Activated CD4-positive, alpha-beta T cell treated with anti-CD3 and anti-CD28 coated beads for 1 hour (primary cell): ENCODE data around the gene DYTN.

ENCODE experiments used
- DNase-seq: peaks from one replicate; pipeline ENCODE4 v3.0.0-alpha.2; 2020

Gene DYTN

DNA sequence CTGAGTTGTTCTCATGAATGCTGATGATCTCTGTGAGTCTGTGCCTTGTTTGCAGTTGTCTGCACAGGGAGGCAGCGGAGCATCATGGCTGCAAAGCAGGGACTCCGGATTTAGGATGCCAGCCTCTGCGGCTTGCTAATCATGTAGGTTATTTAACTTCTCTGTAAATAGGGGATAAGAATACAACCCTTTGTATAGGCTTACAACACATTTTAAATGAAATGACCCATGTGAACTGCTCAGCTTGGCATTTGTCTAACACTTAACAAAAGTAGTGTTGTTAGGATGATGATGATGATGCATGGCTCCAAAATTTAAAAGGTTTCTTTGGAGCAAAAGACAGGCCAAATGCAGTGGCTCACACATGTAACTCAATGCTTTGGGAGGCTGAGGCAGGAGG lies 19.4 kb downstream of the DYTN start:
- no peak for DNase-seq

DNA sequence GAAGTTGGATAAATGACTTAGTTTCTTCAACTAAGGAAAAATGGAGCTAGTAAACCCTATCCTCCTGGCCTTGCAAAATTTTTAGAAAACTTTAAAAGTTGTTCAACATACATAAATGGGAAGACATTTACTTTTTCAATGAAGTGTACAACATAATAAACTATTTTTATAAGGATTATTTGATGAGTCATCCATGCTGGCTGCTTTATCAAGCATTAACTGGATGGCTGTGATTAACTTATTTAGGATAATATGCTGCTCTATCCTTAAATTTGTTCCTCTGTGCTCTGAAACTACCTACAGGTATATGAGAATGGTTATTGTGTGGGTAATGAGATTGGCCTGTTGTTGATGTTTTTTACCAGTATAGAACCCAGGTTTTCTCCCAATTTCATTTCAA lies 21.3 kb downstream of the DYTN start:
- DNase-seq, result no peak

DNA sequence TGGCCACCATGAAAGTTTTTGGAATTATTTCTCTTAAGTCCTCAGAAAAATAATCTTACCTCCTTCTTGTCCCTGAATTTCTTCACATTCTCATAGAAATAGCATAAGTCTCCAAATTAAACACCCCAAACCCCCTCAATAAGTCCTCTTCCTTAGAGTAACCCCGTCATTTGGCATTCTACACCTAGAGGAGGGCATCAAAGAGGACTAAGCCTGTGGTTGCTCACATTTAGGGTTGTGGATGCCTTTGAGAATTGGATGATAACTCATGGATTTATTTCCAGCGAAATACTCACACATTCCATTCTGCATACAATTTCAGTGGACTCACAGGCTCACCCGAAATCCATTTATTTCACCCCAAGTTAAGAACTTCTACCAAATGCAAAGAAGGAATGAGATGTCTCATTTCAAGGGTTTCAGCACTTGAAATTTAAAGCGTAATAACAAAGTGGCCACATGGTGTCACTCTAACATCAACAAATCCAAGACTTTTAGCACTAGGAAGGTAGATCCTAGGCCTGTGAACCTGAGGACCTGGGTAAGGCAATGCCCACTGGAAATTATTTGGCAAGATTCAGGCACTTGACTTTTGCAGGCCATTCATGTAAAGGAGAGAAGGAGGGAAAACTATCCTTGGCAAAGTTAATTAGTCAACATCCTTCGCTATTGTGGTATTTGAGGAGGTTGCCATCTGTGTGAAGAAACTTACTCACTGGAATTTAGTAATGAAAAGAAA lies 24.6 kb downstream of the DYTN start:
- no peak for DNase-seq

DNA sequence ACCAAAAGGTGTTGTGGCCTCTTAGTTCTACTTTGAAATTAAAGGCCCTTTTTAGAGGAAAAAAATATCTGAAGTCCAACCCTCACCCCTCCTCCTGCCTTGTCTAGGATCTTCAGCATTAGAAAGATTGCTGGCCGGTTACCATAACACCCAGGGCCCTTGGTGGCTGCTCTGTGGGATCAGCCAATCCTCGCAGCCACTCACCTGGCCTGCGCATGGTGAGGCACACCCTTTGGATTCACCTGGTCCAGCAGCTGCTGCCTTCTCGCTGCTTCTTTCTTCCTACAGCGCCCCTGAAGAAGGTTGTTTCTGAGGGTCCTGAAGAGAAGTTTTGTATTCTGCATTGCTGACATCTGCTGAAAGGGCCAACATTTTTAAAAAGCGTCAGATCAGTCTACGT lies 25.2 kb downstream of the DYTN start:
- DNase-seq, result no peak

DNA sequence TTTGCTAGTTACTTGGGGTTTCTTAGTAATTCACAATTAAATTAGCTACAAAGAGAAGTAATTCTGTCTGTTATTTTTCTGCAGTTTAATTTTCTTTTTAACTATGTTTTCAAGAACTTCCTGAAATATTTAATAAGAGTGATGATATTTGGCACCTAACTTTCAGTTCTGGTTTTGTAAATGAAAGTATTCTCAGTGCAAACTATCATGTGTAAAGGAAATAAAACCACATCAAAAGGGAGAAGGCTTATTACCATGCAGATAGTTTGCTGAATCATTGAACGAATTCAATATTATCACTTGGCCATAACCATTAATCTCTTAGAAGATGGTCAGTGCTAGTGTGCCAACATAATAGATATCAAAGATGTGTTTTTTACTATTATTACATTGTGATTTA lies 29.2 kb downstream of the DYTN start:
- DNase-seq, result no peak

DNA sequence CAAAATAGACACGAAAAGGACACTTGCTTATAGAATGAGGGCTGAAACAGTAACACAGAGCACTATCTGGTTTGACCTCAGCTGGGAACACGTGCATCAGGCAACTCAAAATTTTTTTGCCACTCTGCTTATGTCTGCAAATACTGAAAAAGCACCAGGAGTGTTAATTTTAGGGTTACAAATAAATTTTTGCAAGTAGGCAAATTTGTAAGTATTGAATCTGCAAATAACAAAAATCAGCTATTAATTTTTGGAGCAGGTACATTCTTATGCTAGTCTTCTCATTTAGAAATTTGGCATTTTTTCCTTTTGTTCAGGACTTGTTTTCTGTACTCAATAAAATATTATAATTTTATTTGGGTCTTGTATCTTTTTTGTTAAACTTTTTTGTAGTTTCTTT lies 29.7 kb downstream of the DYTN start:
- no peak for DNase-seq

DNA sequence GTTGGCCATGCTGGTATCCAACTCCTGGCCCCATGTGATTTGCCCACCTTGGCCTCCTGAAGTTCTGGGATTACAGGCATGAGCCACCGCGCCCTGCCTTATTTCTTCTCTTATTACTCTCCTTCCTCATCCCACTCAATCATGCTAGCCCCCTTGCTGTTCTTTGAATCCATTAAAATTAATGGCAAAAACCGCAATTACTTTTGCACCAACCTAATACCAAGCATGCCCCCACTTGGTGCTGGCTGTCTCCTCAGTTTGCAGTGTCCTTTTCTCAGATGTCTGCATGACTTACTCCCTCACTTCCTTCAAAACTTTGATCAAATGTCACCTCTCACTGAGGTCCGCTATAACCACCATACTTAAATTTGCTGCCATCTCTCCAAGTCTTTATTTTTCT lies 34.6 kb downstream of the DYTN start:
- DNase-seq, result no peak

DNA sequence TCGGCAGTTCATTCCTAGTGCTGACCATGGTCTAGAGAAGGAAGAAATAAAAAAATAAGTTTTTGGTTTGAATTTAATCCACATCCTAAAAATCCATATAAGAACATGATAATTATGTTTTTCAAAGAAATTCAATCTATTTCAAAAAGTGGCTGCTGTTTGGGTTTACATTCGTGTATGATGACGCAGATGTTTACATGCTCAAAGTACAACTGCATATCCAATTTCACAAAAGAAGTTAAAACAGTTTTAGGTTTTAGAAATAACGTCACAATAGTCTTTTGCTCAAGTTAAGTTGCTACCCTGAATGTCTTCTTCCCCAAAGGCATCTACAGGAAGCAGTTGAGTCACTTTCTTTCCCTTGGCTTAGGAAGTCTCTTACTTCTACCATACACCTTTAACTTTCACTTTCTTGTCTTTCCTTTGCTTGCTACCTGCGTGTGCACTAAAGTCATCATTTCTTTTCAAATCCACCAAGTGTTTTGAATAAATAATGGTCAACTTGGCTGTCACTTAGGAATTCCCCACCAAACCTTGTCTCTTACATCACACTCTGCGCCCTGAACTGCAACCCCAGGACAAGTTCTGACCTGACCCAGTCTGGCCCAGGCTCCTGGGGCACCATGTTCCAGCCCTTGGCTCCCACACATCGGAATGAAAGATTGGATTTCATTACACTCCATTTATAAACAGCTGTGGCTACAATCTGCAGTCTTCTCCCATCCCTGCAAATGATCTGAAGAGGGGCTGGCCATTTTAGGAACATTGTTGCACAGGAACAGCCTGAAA lies 47.5 kb downstream of the DYTN start:
- no peak for DNase-seq

DNA sequence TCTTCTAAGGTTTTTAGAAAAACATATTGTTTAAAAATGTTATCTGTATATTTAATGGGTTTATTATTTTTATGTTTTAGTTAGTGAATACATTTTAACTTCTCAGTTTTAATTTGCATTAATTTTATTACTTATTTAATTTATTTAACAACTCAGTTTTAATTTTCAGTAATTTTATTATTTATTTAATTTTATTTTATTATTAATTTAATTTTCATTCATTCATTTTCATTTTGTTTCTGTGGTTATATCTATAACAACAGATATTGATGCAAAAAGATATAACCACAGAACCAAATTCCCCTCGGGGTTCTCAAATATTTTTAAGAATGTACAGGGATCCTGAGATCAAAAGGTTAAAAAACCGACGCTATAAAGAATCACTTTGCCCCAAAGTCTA lies 52.9 kb downstream of the DYTN start:
- DNase-seq, result no peak

DNA sequence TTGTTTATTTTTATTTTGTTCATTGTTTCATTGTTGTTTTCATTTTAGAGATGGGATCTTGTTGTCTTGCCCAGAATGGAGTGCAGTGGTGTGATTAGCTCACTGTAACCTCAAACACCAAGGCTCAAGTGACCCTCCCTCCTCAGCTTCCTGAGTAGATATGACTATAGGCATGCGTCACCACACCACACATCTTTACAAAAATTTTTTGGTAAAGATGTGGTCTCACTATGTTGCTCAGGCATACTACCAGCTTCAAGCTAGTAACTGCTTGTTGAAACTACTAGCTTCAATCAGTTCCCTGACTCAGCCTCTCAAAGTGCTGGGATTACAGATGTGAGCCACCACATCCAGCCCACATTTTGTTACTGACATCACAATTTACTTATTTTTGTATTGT lies 61.1 kb downstream of the DYTN start:
- no peak for DNase-seq

DNA sequence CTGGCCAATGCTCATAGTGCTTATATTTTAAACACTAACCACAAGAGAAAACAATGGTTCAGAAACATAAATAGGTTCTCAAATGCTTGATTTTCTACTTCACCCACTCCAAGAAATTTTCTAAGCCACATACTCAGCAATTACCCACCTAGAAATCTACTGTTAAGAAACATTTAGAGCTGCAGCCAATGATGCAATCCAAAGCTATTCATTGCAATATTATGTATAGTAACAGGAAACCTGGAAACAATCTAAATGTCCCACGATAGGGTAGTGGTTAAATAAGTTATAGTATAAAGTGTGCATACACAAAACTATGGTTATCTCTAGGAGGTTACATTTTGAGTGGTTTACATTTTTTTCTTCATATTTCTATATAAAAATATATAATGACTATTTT lies 70.2 kb downstream of the DYTN start:
- DNase-seq, result no peak

DNA sequence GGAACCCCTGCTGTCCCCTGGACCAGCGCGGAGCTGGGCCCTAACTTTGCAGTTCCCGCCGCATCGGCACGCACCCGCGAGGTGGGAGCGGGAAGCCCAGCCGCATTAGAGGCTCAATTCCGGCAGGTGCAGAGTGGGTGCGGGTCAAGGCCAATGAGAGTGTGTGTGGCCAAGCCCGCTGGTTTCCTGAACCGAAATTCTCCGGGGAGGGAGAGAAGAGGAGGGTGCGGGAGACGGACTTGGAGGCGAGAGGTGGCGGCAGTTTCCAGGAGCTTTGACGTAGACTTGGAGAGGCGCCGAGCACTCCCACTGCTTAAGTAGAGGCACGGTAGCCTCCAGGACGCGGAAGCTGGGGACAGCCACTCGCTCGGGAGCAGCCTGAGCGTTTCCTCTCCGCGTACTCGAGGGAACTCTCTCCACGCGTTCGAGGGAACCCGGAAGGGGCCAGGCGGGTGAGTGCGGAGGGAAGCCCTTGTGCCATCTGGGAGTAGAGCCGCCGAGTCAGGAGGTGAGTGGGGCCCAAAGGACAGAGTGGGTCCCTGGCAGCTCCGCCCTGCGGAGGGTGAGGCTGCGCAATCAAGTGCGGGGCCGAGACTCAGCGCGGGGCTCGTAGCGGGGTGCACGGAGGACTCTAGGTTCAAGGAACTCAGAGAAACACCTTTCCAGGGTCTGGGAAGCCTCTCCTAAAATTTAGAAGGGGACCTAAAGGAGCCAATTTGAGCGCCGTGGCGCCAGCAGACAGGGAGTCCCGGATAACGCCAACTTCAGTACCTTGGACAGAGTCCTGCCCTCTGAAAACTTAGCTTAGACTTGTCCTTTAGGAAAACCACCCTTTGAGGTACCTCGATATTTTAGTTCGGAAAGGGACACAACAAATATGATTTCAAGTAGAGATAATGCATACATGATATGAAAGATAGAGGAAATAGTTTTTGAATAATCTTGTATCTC lies 75.8 kb downstream of the DYTN start, which contains the start of gene FAM237A:
TSS of gene FAM237A (plus strand) at position 413 of the 951 bp plus-strand sequence. CDS start 1,750 bp downstream, outside the sequence.
- DNase-seq, result no peak

DNA sequence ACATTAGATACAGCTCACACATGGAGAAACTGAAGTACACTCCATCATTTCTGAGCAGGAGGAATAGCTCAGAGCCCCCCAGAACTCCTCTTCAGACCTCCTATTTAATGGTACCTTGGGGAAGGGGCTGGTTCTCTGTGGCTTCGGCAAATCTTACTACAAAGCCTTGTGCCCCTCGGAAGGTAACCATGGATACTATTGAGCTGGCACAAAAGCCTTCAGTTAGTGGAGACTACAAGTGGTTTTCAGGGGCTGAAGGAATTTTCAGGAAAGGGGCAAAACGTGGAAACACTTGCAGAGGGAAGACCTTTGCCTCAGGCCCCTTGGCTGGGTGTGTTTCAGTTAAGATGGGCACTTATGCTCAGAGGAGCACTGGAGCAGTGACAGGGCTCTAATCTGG lies 77.0 kb downstream of the DYTN start:
- DNase-seq, result no peak

DNA sequence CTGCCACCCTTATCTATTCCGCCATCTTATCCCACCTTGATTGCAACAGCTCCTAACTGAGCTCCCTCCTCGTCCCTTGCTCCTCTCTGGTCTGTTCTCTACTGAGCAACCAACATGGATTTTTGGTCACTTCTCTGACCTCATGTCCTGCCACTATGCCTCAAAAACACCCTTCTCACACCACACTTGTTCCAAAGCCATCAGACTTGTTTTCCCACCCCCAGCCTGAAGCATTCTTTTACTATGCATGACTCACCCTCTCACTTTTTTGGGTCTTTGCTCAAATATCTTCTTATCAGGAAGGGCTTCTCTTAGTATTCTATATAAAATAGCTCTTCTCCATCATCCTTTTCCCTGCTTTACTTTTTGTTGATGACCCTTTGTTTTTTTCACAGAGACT lies 78.6 kb downstream of the DYTN start:
- no peak for DNase-seq

DNA sequence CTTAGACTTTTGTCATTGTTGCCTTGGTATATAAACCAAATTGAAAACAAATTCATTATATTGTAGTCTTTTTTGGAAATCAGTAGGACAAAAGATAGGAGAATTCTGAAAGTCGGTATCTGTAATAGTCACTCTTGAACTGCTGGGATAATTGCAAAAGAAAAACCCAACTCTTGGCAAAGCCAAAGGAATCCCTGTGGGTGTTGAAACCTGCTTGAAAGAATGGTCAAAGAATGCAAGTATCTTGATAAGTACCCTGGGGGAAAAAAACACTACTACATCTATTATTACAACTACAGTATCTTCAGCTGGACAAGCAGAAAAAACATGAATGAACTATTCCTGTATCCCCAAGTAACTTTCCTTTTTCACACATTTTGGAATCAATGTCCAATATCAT lies 83.2 kb downstream of the DYTN start:
- DNase-seq, result no peak

DNA sequence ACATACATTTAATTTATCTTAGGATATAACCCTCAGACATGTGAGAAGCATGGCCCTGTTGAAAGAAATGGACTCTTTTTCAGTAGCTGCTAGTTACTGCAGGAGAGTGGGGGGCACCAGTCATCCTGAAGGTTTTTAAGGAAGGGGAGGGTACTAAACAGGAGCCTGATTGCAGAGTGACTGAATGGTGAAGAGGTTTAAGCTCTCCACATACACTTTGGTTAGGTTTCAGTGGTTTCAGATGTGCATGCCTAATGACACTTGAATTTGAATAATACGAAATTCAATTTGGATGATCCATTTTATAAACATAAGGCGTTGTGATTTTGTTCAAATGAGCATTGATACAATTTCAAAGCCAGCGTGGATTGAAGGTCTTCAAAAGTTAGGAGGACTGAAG lies 86.9 kb downstream of the DYTN start:
- no peak for DNase-seq

DNA sequence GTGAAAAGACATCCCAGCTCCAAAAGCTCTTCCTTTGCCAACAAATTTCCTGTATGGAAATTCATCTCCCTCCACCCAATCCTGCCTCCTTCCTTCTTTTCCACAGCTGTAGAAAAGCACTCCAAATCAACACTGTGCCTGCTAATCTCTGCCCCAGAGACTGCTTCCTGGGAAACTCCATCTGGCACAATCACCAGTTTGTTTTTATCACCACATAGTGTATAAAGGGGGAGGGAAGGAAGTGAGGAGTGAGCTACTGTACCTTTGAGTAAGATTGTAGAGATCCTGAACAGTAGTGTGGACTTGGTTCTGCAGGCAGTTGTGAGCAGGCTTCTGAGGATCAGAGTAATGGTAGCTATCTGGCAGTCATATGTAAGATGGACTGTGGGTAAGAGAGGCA lies 90.6 kb downstream of the DYTN start:
- DNase-seq, result no peak

DNA sequence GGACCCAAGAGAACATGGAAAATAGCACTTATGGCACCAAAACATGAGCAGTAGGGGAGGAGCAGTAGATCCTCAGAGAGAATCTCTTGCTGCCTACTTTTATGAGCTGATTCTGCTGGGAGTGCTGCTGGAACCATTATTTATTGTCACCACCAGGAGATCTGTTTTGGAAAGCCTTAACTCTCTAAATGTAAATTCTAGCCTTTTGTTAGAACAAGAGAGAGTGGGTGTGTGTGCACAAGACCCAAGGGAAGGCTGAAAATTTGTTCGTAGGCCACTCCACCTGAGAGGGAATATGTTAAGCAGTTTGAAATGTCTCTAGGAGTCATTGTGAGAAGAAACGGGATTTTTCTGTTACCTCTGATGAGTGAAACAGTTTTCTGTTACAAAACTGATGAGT lies 92.1 kb downstream of the DYTN start:
- DNase-seq, result no peak

DNA sequence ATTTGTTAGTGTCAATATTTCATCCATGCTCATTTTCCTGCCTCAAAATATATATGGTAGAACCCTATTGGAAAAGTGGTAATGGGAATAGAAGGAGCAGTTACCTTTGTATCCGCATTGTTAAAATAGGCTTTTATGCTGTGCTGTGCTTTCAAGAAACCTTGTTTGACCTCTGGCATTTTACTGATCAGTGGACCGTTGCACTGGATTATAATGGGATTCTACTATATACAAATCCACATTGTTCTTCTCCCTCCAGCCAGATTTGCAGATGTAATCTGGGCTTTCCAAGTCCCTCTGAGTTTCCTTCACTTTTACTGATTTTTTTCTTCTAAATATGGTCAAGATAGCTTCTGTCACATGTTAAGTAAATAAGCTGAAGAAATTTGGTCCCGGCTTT lies 99.2 kb downstream of the DYTN start:
- DNase-seq, result no peak

DNA sequence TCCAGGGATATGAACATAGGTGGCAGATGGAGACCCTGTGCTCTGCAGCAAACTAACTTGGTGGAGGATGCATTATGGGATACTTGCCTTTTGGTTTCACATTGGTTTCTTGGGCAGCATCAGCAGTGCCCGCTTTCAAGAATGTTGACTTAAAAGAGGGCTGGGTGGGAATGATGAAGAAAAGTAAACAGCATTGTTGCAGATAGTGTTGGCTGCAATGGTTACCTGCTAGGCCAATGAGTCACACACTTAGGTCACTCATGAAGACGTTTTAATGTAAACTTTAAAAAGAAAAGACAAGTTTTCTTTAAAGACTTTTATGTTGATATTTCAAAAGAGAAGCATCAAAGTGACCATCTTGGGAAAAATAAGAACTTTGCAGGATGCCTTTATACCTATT lies 102.0 kb downstream of the DYTN start:
- DNase-seq, result no peak

DNA sequence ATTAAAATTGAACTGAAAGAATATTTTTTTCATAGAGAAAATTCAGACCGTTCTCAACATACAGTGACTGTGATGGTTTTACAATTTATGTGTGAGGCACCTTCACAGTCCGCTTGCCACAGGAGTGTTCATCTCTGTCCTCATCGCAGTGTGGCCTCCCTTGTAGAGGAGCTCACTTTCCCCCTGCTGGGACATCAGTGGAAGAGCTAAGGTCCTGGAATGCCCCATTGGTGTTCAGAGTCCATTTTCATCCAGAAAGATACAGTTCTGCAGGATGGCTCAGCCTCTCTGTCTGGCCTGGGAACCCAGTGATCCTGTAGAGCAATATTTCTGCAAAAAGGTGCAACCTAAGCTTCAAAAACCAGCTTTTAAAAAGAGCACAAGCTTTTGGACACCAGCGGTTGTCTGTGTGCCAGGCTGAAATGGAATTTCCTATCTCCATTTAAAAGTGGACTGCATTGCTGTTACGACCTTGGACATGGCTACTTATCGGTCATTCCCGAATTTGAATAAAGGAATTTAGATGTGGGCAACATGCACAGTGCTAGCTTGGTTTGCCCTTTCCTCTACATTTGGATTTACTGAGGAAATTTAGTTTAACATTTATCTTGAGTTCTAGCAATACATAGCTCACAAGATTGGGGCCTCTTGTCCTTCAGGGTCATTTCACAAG lies 102.6 kb downstream of the DYTN start:
- DNase-seq, result no peak

DNA sequence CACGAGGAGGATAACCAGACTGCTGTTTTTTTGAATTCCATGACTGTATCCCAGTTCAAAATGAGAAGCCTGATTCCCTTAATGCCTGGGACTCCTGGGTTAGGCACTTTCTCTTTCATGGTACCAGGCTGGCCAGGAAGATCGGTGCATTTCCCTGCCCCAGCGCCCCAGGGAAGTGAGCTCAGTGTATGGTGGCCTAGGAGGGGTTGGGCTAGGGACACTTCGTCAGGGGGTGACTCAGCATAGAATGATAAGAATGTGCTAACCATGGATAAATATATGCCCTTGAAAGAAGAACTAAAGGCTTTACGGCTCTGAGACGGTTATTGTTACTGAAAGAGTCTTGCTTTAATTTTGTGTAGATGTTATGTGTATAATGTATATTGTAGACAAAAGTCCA lies 103.4 kb downstream of the DYTN start:
- DNase-seq, result no peak

DNA sequence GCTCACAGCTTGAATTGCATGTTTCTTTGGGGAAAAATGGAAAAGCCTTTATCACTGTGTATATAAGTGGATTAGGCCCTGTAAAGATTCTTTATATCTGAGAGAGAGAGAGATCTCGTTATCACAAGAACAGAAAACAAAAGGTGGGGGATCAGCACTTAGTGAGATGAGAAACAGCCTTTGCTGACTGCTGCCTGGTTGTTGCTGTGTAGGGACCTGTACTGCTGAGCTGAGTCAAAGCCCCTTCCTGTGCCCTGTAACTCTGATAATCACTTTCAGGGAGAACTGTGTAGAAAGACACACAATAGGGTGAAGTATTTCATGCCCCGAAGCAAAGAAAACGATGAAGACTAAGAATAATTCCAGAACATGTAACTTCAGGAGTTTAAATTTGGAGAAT lies 106.5 kb downstream of the DYTN start:
- DNase-seq, result no peak
